ENCODE results near the gene GUF1. TPM values are rescaled to one million over a fixed set of nuclear protein-coding genes. Genes with fewer than 3 reads are reported as not detected.

The GUF1 gene
- 13.1 and 13.4 TPM in 2 replicates for total RNA-seq (2014; rRNA removed; shearing (Covaris generic))

GRCh38 chr4:44678094-44679041, at the start of gene GUF1:
Gene GUF1, plus strand, starts transcription at chr4:44678420. Its CDS starts 203 bp downstream, at chr4:44678623.
- Histone ChIP-seq H3K4me3 (peak within 1 kb of the TSS; percentile 84), H3K36me3 (peaks cover 9% of the 10 kb centered on the region; the same call in 1 of the 2 replicates), H3K27me3 (replicated peaks) (no peaks in the 10 kb centered on the region), H3K4me1 (replicated peaks) (no peaks in the 10 kb centered on the region), H3K9me3 (replicated peaks) (no peaks in the 10 kb centered on the region), H3K27ac (peak within 1 kb of the TSS; percentile 89)
- DNase-seq (ENCODE audit: low read depth in 1 of 2, low spot score in 2 of 2): peak; percentile 70 to 79

GRCh38 chr4:44629280-44629866, 48.8 kb upstream of the GUF1 start:
- DNase-seq (ENCODE audit: low read depth in 1 of 2, low spot score in 2 of 2): no peak
- Histone ChIP-seq H3K4me3 (no peak overlapping the region), H3K27me3 (replicated peaks) (no peaks in the 10 kb centered on the region), H3K36me3 (no peaks in the 10 kb centered on the region), H3K9me3 (replicated peaks) (no peaks in the 10 kb centered on the region), H3K27ac (no peak overlapping the region), H3K4me1 (replicated peaks) (no peaks in the 10 kb centered on the region)

GRCh38 chr4:44632089-44632488, 46.1 kb upstream of the GUF1 start:
- Histone ChIP-seq H3K27ac (no peak overlapping the region), H3K27me3 (replicated peaks) (no peaks in the 10 kb centered on the region), H3K9me3 (replicated peaks) (no peaks in the 10 kb centered on the region), H3K4me1 (replicated peaks) (no peaks in the 10 kb centered on the region), H3K36me3 (no peaks in the 10 kb centered on the region), H3K4me3 (no peak overlapping the region)
- no peak for DNase-seq (ENCODE audit: low read depth in 1 of 2, low spot score in 2 of 2)

GRCh38 chr4:44632733-44633132, 45.5 kb upstream of the GUF1 start:
- H3K27me3 ChIP-seq (replicated peaks): no peaks in the 10 kb centered on the region
- no peaks in the 10 kb centered on the region for H3K36me3 ChIP-seq
- no peak for DNase-seq (ENCODE audit: low read depth in 1 of 2, low spot score in 2 of 2)
- no peaks in the 10 kb centered on the region for H3K9me3 ChIP-seq (replicated peaks)
- no peak overlapping the region for H3K4me3 ChIP-seq
- H3K27ac ChIP-seq: no peak overlapping the region
- H3K4me1 ChIP-seq (replicated peaks): no peaks in the 10 kb centered on the region

- DNase-seq (ENCODE audit: low read depth in 1 of 2, low spot score in 2 of 2): no peak
- no peaks in the 10 kb centered on the region for H3K4me1 ChIP-seq (replicated peaks)
- H3K36me3 ChIP-seq: no peaks in the 10 kb centered on the region
- no peak overlapping the region for H3K4me3 ChIP-seq
- H3K27ac ChIP-seq: no peak overlapping the region
- H3K27me3 ChIP-seq (replicated peaks): no peaks in the 10 kb centered on the region
- no peaks in the 10 kb centered on the region for H3K9me3 ChIP-seq (replicated peaks)
Observed at GRCh38 chr4:44638091-44638490, 40.1 kb upstream of the GUF1 start.

- no peaks in the 10 kb centered on the region for H3K27me3 ChIP-seq (replicated peaks)
- no peaks in the 10 kb centered on the region for H3K9me3 ChIP-seq (replicated peaks)
- no peak overlapping the region for H3K27ac ChIP-seq
- no peak for DNase-seq (ENCODE audit: low read depth in 1 of 2, low spot score in 2 of 2)
- no peaks in the 10 kb centered on the region for H3K36me3 ChIP-seq
- H3K4me3 ChIP-seq: no peak overlapping the region
- no peaks in the 10 kb centered on the region for H3K4me1 ChIP-seq (replicated peaks)
Observed at GRCh38 chr4:44646151-44646550, 32.1 kb upstream of the GUF1 start.

GRCh38 chr4:44651425-44651824, 26.8 kb upstream of the GUF1 start, which contains the start of gene YIPF7:
Gene YIPF7, minus strand, starts transcription at chr4:44651625. Its CDS starts 1,525 bp downstream, at chr4:44650100.
- H3K9me3 ChIP-seq (replicated peaks): no peaks in the 10 kb centered on the region
- no peaks in the 10 kb centered on the region for H3K27me3 ChIP-seq (replicated peaks)
- no peaks in the 10 kb centered on the region for H3K4me1 ChIP-seq (replicated peaks)
- H3K36me3 ChIP-seq: no peaks in the 10 kb centered on the region
- no peak within 1 kb of the TSS for H3K4me3 ChIP-seq
- no peak for DNase-seq (ENCODE audit: low read depth in 1 of 2, low spot score in 2 of 2)
- no peak within 1 kb of the TSS for H3K27ac ChIP-seq

GRCh38 chr4:44652002-44652401, 26.2 kb upstream of the GUF1 start:
- Histone ChIP-seq H3K27me3 (replicated peaks) (no peaks in the 10 kb centered on the region), H3K9me3 (replicated peaks) (no peaks in the 10 kb centered on the region), H3K27ac (no peak overlapping the region), H3K4me1 (replicated peaks) (no peaks in the 10 kb centered on the region), H3K36me3 (no peaks in the 10 kb centered on the region), H3K4me3 (no peak overlapping the region)
- no peak for DNase-seq (ENCODE audit: low read depth in 1 of 2, low spot score in 2 of 2)

- no peaks in the 10 kb centered on the region for H3K27me3 ChIP-seq (replicated peaks)
- no peaks in the 10 kb centered on the region for H3K4me1 ChIP-seq (replicated peaks)
- no peak overlapping the region for H3K27ac ChIP-seq
- H3K9me3 ChIP-seq (replicated peaks): no peaks in the 10 kb centered on the region
- no peak overlapping the region for H3K4me3 ChIP-seq
- DNase-seq (ENCODE audit: low read depth in 1 of 2, low spot score in 2 of 2): no peak
- H3K36me3 ChIP-seq: no peaks in the 10 kb centered on the region
Observed at GRCh38 chr4:44660396-44660795, 17.8 kb upstream of the GUF1 start.

- H3K27ac ChIP-seq: no peak overlapping the region
- no peak for DNase-seq (ENCODE audit: low read depth in 1 of 2, low spot score in 2 of 2)
- no peaks in the 10 kb centered on the region for H3K4me1 ChIP-seq (replicated peaks)
- H3K9me3 ChIP-seq (replicated peaks): no peaks in the 10 kb centered on the region
- no peaks in the 10 kb centered on the region for H3K36me3 ChIP-seq
- H3K27me3 ChIP-seq (replicated peaks): no peaks in the 10 kb centered on the region
- no peak overlapping the region for H3K4me3 ChIP-seq
Observed at GRCh38 chr4:44661940-44662622, 16.1 kb upstream of the GUF1 start.

- Histone ChIP-seq H3K4me1 (replicated peaks) (no peaks in the 10 kb centered on the region), H3K27ac (no peak overlapping the region), H3K4me3 (no peak overlapping the region), H3K36me3 (no peaks in the 10 kb centered on the region), H3K27me3 (replicated peaks) (no peaks in the 10 kb centered on the region), H3K9me3 (replicated peaks) (no peaks in the 10 kb centered on the region)
- DNase-seq (ENCODE audit: low read depth in 1 of 2, low spot score in 2 of 2): no peak
Observed at GRCh38 chr4:44662623-44663005, 15.6 kb upstream of the GUF1 start.

- Histone ChIP-seq H3K36me3 (no peaks in the 10 kb centered on the region), H3K27me3 (replicated peaks) (no peaks in the 10 kb centered on the region), H3K4me1 (replicated peaks) (no peaks in the 10 kb centered on the region), H3K27ac (no peak overlapping the region), H3K4me3 (no peak overlapping the region), H3K9me3 (replicated peaks) (no peaks in the 10 kb centered on the region)
- DNase-seq (ENCODE audit: low read depth in 1 of 2, low spot score in 2 of 2): no peak
Observed at GRCh38 chr4:44663539-44664263, 14.5 kb upstream of the GUF1 start.

- H3K36me3 ChIP-seq: no peaks in the 10 kb centered on the region
- no peak for DNase-seq (ENCODE audit: low read depth in 1 of 2, low spot score in 2 of 2)
- no peaks in the 10 kb centered on the region for H3K4me1 ChIP-seq (replicated peaks)
- H3K4me3 ChIP-seq: no peak overlapping the region
- no peaks in the 10 kb centered on the region for H3K27me3 ChIP-seq (replicated peaks)
- no peak overlapping the region for H3K27ac ChIP-seq
- H3K9me3 ChIP-seq (replicated peaks): no peaks in the 10 kb centered on the region
Observed at GRCh38 chr4:44668526-44668925, 9.7 kb upstream of the GUF1 start.

All from SJSA1 (cell line).